Stimulated activated naive CD4-positive, alpha-beta T cell treated with Interleukin-2 at 50 U/mL for 16 hours (primary cell): ENCODE data around the gene ACY1.

Experiments
- DNase-seq: peaks from one replicate; lab custom pipeline; 2025; lab: John Stamatoyannopoulos, UW

The ACY1 gene

DNA sequence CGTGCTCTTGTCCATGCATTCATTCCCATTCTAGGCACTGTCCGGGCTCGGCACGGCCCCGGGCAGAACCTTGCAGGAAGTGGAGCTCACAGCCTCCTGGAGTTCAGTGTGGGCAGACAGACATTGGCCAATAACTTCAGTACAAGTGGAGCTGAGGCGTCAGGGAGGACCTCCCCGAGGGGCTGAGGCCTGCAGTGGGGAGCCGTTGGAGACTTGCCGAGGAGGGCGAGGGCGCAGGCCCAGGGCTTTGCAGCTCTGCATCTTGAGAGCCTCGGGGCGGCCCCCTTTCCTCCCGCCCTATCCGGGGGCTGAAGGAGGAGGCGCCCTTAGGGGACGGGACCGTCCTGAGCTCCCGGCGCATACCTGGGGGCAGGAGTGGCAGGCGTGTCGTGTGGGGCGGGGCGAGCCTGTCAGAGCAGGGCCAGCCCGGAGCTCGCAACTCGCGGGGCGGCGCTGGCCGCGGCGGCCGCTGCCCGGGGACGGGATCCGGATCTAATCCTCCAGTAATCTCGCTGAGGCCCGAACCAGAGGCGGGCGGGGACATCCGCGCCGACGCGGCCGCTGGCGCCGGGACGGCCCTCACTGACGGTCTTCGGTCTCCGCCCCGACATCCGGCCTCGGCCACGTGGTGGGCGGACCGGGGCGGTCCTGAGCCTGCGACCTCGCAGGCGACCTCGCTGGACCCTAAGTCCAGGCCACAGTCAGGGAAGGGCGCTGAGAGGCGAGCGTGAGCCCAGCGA is at the start of gene ACY1:
ACY1 (plus strand) TSS at position 698 of the 740 bp plus-strand sequence. CDS start 530 bp downstream, outside the sequence.
- peak; percentile 78 for DNase-seq

DNA sequence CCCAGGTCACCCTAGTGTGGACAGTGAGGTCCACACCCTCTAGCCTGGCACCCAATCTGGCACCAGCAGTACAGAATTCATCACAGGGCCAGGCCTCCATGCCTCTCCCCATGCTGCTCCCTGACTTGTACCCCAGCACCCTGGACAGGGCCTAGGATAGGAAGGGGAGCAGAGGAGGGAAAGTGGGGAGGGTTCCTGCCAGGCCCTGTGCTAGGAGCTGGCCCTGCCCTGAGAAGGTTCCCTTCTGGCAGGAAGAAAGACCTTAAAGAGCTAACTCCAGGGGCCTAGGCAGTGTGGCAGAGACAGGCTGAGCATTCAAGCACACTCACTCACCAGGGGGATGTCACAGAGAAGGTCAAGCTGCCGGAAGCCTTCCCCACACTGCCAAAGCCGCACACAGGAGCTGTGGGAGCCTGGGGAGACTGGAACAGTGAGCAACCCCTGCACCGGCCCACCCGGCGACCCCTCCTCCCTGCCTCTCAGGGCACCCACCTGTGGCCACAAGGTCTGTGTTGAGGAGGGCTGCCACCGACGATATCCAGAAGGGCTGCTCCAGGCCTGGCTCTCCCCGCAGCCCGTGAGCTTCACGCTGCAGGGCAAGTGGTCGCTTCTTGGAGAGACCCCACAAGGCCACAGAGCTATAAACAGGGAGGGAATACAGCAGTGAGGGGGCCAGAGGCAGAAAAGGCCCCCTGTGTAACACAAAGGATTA is 49.0 kb upstream of the ACY1 start:
- no peak for DNase-seq

DNA sequence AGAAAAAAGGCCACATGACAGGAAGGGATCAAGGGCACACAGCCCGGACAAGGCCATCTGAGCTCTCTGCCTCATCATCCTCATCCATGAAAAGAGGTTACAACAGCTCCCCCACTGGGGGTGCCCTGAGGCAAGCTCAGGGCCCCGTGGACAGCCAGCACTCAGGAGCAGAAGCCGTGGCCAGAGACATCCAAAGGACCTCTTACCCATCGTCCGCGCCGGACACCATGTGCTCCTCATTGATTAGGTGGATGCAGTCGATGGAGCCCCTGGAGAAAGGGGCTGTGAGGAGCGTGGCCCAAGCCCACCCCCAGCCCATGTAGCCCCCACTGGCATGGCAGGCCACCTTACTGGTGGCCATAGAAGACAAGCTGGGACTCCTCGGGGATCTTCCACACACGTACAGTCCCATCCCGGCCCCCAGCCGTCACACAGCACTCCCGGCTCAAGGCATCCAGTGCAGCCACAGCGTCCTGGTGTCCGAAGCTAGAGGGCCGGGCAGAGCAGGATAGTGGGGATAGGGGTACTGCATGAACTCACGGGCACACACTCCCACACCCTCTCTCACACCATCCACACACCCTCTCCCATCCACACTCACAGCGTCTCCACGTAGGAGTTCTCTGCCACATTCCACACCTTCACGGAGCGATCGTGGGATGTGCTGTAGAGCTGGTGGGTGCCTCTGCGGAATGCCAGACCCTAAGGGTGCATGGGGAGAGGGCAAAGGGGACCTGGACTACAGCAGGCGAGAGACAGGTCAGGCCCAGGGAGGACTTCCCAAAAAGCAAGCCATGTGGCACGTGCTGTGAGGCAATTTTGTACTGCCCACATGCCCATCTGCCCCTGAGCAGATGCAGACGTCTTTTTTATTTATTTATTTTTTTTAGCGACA is 48.1 kb upstream of the ACY1 start:
- no peak for DNase-seq

DNA sequence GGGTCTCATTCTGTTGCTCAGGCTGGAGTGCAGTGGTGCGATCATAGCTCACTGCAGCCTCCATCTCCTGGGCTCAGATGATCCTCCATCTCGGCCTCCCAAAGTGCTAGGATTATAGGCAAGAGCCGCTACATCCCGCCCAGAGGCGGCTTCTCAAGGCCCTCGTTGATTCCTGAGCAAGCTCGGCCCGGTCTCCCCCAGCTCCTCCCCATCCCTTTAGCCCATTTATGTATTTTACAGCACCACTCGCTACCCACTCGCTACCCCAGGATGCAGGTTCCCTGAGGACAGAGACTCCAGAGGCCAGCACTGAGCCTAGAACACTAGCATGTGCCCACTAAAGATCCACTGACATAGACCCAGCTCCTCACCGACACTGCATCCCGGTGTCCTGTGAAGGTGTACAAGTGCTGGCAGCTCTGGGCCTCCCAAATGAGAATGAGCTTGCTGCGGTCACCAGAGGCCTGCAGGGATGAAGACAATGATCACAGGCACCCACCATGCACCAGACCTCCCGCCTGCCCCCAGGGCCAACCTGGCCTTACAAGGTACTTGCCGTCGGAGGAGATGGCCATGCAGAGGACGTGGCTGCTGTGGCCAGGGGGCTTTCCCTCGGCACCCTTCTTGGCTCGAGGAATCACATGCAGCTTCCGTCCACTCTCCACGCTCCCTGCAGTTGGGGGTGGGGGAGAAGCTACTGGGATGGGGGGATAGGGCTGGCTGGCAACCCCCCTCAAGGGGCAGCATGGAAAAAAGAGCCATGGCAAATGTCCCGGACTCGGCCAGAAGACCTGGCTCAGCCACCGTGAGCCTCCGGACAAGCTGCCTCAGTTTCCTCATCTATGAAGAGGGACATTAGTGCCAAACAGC is 47.2 kb upstream of the ACY1 start:
- DNase-seq = no peak

DNA sequence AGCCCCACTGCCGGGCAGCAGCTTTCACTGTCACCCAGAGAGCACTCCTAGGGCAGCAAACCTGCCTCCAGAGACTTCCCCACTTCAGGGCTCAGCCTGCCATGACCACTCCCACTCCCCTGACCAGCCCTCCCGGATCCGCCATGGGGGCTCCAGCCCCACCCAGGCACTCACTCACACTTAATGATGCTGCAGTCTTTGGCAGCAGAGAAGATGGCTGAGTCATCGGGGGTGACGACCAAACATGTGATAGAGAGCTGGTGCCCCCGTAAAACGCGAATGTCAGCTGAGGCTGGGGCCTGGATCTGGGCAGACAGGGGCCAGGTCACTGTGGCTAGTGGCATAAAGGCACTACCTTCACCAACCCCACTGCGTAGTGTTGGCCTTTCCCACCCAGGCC is 46.3 kb upstream of the ACY1 start:
- DNase-seq = no peak

DNA sequence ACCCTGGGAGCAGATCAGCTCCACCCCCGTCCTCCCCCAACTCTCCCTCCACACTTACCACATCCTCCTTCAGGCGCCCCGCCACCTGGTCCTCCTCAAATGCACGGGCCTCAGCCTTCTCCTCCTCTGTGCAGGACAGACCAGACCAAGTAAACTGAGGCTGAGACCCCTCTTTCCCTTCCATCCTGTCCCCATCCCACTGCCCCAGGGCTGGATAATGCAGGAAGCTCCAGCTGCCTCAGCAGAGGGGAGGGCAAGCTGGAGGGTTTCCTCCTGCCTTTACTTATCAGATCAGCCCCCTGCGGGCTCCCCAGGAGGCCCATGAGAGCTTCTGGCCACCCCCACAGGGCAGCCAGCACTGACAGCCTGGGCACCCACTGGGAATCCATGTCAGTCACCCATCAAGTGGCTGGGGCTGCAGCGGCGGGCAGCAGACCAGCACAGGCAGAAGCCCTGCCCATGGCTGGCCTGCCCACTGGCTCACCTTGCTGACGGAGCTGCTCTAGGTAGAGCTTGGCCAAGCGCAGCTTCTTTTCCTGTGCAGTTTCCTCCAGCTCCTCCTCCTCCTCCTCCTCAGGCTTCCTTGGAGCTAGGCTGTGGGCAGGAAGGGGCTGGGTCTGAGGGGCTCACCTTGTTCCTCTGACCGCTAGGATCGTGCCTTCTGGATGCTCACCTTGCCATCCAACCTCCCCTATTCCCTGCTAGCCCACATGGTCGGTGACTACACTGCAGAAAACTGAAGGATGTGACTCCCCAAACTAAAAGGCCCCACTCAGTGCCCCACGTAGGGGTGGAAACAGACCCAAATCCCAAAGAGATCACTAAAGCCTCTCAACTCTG is 45.5 kb upstream of the ACY1 start:
- DNase-seq = no peak

DNA sequence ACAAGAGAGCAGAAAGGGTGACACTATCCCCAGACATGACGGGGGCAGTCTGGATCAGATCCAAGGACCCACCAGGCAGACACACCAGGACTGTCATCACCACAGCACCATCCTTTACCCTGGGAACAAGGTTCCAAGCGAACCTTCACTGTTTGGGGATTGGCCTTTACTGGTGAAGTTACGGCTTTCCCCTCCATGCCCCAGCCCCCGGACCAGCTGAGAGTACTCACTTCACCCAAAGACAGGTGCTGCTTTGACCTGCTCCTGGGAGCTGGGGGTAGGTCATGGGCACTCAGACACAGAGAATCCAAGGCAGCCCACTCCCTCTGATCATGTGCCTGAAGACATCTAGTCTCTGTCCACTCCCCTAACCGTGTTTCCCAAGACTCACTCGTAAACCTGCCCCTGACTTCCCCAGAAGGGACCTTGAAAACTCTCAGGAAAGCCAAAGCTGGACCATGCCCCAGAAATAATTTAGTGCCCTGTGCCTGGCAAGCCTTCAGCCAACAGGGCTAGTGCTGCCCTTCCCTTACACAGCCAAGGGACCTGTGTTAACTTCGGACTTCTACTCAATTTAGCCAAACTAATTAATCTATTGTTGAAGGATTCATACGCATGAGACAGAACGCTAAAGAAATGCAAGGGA is 44.4 kb upstream of the ACY1 start:
- DNase-seq = no peak

DNA sequence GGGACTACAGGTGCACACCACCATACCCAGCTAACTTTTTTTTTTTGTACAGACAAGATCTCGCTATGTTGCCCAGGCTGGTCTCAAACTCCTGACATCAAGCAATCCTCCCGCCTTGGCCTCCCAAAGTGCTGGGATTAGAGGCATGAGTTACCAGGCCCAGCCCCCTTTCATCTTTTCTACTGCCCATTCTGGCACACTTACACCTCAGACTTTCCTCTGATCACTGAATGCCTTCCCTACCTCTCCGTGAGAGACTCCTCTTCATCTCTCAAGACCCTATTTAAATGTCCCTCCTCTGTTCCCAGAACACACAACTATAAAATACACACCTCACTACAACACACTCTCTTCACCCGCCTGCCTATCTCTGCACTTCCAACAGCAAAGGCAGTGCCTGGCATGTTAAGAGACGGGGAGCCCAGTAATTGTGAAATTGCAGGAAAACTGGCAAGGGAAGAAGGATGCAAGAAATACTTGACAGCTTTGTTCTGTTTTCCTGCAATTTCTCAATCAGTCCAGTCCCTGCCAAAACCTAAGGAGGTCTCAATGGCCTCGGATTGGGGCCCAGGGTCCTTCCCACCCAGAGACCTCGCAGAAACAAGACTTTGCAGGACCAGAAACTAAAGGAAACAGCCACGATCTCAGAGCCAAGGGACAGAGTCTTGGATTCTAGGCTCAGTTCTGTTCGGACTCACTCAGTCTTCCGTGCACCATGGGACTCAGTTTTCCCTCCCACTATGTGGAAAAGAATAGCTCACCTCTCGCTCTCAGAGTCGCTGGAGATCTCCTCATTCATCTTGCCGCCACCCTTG is 42.5 kb upstream of the ACY1 start:
- no peak for DNase-seq

DNA sequence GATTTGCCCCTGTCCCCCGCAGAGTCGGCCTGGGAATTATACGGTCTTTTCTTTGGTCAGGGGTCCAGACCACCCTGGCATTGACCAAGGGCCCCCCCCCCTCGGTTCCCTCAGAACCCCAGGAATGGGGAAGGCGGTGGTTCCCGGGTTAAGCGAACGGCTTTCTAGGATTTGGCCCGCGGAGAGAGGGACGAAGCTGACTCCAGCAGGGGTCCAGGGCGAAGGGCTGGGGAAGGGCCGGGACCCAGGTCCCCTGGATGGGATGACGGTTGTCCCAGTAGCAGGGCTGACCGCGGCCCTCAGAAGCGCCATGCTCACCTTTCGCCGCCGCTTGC is 41.9 kb upstream of the ACY1 start:
- no peak for DNase-seq

DNA sequence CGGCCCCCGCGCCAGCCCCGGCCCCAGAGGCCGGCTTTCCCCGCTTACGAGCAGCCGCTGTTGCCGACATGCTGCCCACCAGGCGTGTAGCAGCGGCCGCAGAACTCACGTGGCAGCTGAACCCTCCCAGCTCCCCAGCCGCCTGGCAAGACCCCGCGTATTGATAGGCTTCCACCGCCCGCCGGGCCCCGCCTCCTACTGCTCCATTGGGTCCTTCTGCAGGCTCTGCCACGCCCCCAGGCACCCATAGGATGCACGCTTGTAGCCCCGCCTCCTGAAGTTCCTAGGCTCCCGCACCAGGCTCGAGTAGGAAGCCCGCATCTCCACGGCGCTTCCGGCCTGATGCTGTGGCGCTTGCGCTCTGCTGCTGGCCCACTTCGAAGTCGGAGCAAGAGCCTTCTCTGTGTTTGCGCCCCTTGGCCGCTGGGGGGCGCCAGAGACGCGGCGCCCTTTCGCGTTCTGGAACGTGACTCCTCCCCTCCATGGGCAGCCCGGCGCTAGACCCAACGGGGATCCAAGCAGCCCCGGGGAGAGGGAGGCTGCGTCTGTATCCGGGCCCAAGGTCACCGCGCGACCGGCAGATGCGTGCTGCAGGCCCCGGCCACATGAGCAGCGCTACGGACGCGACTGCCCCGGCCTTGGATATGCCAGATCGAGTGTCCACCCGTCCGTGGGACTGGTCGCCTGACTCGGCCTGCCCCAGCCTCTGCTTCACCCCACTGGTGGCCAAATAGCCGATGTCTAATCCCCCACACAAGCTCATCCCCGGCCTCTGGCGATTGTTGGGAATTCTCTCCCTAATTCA is 41.3 kb upstream of the ACY1 start, which contains the start of the genes PARP3 and RRP9:
PARP3 (plus strand) TSS at position 566 of the 805 bp plus-strand sequence. CDS start 993 bp downstream, outside the sequence.
RRP9 (minus strand) TSS at position 107 of the 805 bp plus-strand sequence; CDS start at position 70, 37 bp downstream.
- DNase-seq = peak; percentile 100

DNA sequence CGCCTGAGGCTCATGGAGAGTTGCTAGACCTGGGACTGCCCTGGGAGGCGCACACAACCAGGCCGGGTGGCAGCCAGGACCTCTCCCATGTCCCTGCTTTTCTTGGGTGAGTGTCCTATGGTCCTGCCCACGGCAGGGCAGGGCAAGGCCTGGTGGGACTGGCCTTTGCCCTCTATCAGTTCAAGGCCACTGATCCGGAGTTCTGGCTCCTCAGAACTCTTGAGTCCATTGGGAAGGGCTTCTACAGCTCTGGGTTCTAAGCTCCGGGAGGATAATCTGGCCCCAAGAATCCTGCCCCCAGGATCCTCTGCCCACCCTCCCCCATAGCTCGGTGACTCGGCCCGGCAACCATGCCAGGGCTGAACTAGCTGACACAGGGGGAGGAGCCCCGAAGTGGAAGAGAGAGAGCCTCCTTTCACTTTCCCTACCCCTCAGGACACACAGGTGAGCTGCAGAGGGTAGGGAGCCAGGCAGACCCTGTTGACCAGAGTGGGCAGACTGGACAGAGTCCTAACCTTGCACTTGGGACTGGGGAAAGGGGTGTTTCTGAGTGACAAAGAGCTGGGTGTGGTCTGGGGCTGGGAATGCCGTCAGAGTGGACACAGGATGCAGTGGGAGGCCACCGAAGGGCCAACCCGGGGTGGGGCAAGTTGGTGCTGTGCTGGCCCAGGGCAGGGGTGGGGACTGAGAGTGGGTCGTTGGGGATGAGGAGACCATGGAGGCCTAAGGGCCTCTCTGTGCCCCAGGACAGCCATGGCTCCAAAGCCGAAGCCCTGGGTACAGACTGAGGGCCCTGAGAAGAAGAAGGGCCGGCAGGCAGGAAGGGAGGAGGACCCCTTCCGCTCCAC is 40.5 kb upstream of the ACY1 start:
- peak; percentile 56 for DNase-seq

DNA sequence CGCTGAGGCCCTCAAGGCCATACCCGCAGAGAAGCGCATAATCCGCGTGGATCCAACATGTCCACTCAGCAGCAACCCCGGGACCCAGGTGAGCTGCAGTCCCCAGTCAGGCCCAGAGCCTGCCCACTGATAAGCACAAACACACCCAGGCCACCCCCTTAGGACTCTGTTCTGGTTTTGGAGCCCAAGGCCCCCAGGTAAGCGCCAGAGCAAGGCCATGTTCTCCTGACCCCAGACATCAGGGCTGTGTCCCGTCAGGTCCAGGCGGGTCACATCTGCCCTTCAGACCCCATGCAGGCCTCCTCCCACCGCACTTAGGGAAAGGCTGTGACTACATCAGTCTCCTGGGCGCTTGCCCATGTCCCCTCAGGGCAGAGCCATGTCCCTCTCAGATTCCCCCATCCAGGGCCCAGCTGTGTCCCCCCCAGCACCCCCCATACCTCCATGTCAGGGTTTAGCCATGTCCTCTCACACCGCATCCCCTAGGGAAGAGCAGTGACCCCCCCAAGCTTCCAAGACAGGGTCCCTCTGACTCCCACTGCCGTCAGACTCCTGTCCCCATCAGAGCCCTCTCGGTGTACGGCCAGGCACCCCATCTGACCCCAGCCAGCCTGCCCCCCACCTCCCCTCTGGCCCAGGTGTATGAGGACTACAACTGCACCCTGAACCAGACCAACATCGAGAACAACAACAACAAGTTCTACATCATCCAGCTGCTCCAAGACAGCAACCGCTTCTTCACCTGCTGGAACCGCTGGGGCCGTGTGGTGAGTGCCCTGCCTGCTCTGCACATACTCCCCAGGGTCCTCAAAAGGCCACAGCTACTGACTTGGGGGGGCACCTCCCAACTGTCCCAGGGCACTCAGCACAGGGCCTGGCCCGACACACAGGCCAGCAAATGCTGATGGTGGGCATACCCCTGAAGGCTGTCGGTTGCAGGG is 39.6 kb upstream of the ACY1 start:
- no peak for DNase-seq

DNA sequence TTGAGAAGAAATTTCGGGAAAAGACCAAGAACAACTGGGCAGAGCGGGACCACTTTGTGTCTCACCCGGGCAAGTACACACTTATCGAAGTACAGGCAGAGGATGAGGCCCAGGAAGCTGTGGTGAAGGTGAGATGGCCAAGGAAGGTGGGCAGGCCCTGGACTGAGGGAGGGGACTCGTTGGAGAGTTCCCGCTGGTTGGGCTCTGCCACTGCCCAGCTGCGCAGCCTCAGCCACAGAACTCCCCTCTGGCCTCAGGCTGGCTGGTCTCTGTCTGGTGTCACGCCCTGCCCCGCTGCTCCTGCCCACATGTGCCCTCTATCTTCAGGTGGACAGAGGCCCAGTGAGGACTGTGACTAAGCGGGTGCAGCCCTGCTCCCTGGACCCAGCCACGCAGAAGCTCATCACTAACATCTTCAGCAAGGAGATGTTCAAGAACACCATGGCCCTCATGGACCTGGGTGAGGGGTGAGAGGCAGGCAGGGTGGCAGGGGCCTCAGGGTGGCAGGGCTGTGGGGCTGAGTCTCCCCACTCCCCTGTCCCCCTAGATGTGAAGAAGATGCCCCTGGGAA is 38.8 kb upstream of the ACY1 start:
- no peak for DNase-seq

DNA sequence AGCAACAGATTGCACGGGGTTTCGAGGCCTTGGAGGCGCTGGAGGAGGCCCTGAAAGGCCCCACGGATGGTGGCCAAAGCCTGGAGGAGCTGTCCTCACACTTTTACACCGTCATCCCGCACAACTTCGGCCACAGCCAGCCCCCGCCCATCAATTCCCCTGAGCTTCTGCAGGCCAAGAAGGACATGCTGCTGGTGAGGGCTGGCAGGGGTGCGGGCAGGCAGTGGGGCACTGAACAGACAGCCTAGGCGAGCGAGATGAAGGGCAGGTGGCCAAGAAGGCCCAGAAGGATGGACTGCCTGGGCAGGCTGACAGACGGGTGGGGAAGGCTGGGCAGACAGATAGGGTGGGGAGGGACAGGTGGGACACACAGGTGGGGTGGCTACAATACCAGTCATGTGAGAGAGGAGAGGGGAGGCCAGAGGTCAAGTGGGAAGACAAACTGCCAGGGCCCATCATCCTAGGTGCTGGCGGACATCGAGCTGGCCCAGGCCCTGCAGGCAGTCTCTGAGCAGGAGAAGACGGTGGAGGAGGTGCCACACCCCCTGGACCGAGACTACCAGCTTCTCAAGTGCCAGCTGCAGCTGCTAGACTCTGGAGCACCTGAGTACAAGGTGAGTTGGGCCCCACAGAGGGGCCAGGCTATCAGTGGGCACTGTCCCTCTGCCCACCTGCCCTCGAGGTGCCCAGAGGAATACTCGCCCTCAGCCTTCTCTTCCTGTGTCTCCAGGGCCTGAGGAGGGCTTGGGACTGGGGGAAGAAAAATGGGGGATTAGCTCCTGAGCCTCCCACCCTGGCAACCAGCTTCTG is 38.1 kb upstream of the ACY1 start:
- DNase-seq = no peak
